SH-SY5Y (cell line): ENCODE results near the gene CEACAM1.

Experiments
- GATA2 ChIP-seq: IDR thresholded peaks from 2 replicates; pipeline ENCODE4 v1.6.1; 2011; ENCODE audit warnings: mild to moderate bottlenecking, low read depth, low read length
- GATA3 ChIP-seq: IDR thresholded peaks from 2 replicates; pipeline ENCODE4 v1.6.1; 2011; ENCODE audit warnings: low read depth, mild to moderate bottlenecking, low read length, moderate library complexity

DNA sequence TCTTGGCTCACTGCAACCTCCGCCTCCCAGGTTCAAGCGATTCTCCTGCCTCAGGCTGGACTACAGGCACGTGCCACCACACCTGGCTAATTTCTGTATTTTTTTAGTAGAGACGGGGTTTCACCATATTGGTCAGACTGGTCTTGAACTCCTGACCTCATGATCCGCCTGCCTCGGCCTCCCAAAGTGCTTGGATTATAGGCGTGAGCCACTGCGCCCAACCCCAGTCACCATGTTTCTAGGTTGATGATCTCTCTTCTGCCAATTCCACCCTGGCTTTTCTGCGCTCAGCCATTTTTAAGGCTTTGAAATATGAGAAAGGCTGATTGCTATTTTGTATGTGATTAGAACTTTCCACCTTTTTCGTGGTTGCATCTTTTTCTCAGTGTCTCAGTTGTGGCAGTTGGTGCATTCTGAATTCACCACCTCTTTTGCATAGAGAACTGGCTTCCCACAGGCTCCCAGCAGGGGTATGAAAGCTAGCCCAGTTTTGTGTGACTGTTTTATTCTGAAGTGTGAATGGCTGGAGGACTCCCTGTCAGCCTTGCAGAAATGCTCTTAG is 15.5 kb downstream of the CEACAM1 start:
- TF ChIP-seq GATA2 (no peak), GATA3 (no peak)
